ENCODE results near the gene ACTG1. TPM values are rescaled to one million over a fixed set of nuclear protein-coding genes. Genes with fewer than 3 reads are reported as not detected.

The ACTG1 gene
- total and polyA plus RNA-seq, 2 of the 13 experiments (the other 11 are each of a cell fraction or from before 2014, with no cell fraction given), result 973 to 1,138 TPM

DNA sequence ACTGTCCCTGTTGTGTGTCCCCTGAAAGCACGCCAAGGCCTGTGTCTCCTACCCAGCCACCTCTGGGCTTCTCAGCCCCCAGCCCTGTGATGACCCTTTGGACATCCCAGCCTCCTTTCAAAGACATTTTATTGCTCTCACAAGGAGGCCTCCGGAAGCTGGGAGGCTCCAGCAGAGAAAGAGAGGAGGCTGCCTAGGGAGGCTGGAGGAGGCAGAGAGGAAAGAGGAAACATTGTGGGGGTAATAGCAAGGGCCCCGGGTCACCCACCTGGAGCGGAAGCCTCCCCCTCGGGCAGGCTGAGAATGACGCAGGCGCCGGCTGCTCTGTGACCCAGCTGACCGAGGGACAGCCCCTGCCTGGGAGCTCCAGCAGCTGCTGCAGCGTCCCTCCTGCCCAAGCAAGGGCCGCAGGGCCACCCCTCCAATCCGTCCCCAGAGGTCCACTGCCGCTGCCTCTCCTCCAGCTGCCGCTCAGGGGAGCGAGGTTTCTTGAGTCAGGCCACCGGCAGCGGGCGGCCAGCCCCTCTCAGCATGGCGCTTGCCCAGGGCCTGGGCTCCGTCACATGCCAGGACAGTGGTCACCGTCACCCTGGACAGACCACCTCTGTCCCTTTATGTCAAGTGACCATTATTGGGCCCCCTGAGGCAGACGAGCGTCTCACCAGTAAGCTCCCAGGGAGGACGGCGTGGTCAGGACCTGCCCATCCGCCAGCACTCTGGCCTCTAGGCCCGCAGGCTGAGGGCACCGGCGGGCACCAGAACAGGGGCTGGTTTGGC, 29.3 kb downstream of the ACTG1 start (continued):
- no peak for TF ChIP-seq PPARG (CRISPR knock-in tag; conservative IDR thresholded peaks at IDR 0.05)
- TF ChIP-seq ZBTB43 (CRISPR knock-in tag; conservative IDR thresholded peaks at IDR 0.05), result no peak
- TF ChIP-seq, protein P1, sequence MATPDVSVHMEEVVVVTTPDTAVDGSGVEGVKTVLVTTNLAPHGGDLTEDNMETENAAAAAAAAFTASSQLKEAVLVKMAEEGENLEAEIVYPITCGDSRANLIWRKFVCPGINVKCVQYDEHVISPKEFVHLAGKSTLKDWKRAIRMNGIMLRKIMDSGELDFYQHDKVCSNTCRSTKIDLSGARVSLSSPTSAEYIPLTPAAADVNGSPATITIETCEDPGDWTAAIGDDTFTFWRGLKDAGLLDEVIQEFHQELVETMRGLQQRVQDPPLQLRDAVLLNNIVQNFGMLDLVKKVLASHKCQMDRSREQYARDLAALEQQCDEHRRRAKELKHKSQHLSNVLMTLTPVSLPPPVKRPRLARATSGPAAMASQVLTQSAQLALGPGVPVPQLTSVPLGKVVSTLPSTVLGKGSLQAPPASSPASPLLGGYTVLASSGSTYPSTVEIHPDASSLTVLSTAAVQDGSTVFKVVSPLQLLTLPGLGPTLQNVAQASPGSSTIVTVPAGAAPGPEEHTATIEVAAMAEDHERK (CRISPR knock-in tag; IDR thresholded peaks at IDR 0.05; ENCODE audit: low read depth), result no peak
- TF ChIP-seq, protein P2, sequence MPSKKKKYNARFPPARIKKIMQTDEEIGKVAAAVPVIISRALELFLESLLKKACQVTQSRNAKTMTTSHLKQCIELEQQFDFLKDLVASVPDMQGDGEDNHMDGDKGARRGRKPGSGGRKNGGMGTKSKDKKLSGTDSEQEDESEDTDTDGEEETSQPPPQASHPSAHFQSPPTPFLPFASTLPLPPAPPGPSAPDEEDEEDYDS (CRISPR knock-in tag; IDR thresholded peaks at IDR 0.05), result no peak
- no peak for TF ChIP-seq ZNF432 (CRISPR knock-in tag; IDR thresholded peaks at IDR 0.05; ENCODE audit: borderline replicate concordance)
- no peak for TF ChIP-seq POLR2AphosphoS2 (IDR thresholded peaks at IDR 0.05; ENCODE audit: low read depth, low read length)
- peak; percentile 23; the same call in 1 of the 2 replicates for TF ChIP-seq ETV5 (CRISPR knock-in tag; IDR thresholded peaks at IDR 0.05; ENCODE audit: borderline replicate concordance)
- TF ChIP-seq MTERF4 (CRISPR knock-in tag; IDR thresholded peaks at IDR 0.05), result 0 out of 2 replicates have a peak, but pooled peaks have one; percentile 12
- TF ChIP-seq, protein P3, sequence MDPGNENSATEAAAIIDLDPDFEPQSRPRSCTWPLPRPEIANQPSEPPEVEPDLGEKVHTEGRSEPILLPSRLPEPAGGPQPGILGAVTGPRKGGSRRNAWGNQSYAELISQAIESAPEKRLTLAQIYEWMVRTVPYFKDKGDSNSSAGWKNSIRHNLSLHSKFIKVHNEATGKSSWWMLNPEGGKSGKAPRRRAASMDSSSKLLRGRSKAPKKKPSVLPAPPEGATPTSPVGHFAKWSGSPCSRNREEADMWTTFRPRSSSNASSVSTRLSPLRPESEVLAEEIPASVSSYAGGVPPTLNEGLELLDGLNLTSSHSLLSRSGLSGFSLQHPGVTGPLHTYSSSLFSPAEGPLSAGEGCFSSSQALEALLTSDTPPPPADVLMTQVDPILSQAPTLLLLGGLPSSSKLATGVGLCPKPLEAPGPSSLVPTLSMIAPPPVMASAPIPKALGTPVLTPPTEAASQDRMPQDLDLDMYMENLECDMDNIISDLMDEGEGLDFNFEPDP (CRISPR knock-in tag; conservative IDR thresholded peaks at IDR 0.05), result no peak
- TF ChIP-seq ZBTB10 (CRISPR knock-in tag; IDR thresholded peaks at IDR 0.05; ENCODE audit: borderline replicate concordance), result no peak
- no peak for TF ChIP-seq ZNF607 (CRISPR knock-in tag; IDR thresholded peaks at IDR 0.05; ENCODE audit: borderline replicate concordance)
- TF ChIP-seq, protein P4, sequence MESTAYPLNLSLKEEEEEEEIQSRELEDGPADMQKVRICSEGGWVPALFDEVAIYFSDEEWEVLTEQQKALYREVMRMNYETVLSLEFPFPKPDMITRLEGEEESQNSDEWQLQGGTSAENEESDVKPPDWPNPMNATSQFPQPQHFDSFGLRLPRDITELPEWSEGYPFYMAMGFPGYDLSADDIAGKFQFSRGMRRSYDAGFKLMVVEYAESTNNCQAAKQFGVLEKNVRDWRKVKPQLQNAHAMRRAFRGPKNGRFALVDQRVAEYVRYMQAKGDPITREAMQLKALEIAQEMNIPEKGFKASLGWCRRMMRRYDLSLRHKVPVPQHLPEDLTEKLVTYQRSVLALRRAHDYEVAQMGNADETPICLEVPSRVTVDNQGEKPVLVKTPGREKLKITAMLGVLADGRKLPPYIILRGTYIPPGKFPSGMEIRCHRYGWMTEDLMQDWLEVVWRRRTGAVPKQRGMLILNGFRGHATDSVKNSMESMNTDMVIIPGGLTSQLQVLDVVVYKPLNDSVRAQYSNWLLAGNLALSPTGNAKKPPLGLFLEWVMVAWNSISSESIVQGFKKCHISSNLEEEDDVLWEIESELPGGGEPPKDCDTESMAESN (CRISPR knock-in tag; conservative IDR thresholded peaks at IDR 0.05), result no peak
- no peak for TF ChIP-seq HDAC6 (IDR thresholded peaks at IDR 0.05; ENCODE audit: low read depth, low read length)
- no peak for TF ChIP-seq MED8 (CRISPR knock-in tag; IDR thresholded peaks at IDR 0.05; ENCODE audit: insufficient replicate concordance)
